Nephron (organoid): Measurements from ENCODE around the gene OTOG.

ENCODE experiments used
- H3K27ac Mint-ChIP-seq, 3 experiments: 2 replicates each; pipeline ENCODE4 v1.8.0; 2020; ENCODE audit warnings: mixed read lengths in 3 of 3, mild to moderate bottlenecking in 2 of 3, moderate library complexity in 1 of 3
- H3K27me3 Mint-ChIP-seq: 2 replicates; pipeline ENCODE4 v1.8.0; 2021; ENCODE audit warnings: low read depth, mild to moderate bottlenecking, moderate library complexity, mixed read lengths
- H3K36me3 Mint-ChIP-seq: 2 replicates; pipeline ENCODE4 v1.8.0; 2020; ENCODE audit warnings: low read depth, mixed read lengths
- H3K4me1 Mint-ChIP-seq: 2 replicates; pipeline ENCODE4 v1.8.0; 2020; ENCODE audit warnings: mixed read lengths
- H3K4me3 Mint-ChIP-seq, 3 experiments: 2 replicates each; pipeline ENCODE4 v1.8.0; 2020; ENCODE audit warnings: mild to moderate bottlenecking in 3 of 3, mixed read lengths in 3 of 3, moderate library complexity in 2 of 3
- H3K9me3 Mint-ChIP-seq: 2 replicates; pipeline ENCODE4 v1.8.0; 2020; ENCODE audit warnings: mixed read lengths
- CTCF ChIP-seq, 3 experiments: fragments of 200-600 bp; sonication (generic); IDR thresholded peaks; one replicate each; pipeline ENCODE4 v1.5.0; 2021; ENCODE audit warnings: antibody characterized with exemption in 3 of 3; ENCODE audit not compliant: unreplicated experiment in 3 of 3

The OTOG gene

GRCh38 chr11:17526931-17527627, 20.0 kb upstream of the OTOG start:
- peaks cover 42% of the 10 kb centered on the region for H3K4me1 Mint-ChIP-seq
- peaks cover 4% of the 10 kb centered on the region for H3K36me3 Mint-ChIP-seq
- peaks cover 34% of the 10 kb centered on the region for H3K27me3 Mint-ChIP-seq
- no peak overlapping the region for H3K27ac Mint-ChIP-seq
- no peak for TF ChIP-seq CTCF (IDR thresholded peaks at IDR 0.05; ENCODE audit: unreplicated experiment in 3 of 3)
- H3K4me3 Mint-ChIP-seq = no peak overlapping the region
- no peaks in the 10 kb centered on the region for H3K9me3 Mint-ChIP-seq

- Mint-ChIP-seq H3K27ac (peak overlapping the region in 1 of 3 experiments; percentile 74), H3K9me3 (no peaks in the 10 kb centered on the region), H3K36me3 (peaks cover 4% of the 10 kb centered on the region), H3K4me1 (peaks cover 45% of the 10 kb centered on the region), H3K4me3 (no peak overlapping the region), H3K27me3 (peaks cover 30% of the 10 kb centered on the region)
- TF ChIP-seq CTCF (IDR thresholded peaks at IDR 0.05; ENCODE audit: unreplicated experiment in 3 of 3) = no peak
Observed at GRCh38 chr11:17527628-17527995, 19.4 kb upstream of the OTOG start.

GRCh38 chr11:17528181-17528691, 18.8 kb upstream of the OTOG start:
- no peak overlapping the region for H3K4me3 Mint-ChIP-seq

GRCh38 chr11:17528906-17529843, 17.9 kb upstream of the OTOG start:
- H3K27me3 Mint-ChIP-seq = peaks cover 33% of the 10 kb centered on the region
- H3K27ac Mint-ChIP-seq = peak overlapping the region; percentile 74 to 85 (median 83)
- TF ChIP-seq CTCF (IDR thresholded peaks at IDR 0.05; ENCODE audit: unreplicated experiment in 3 of 3) = no peak
- peak overlapping the region in 1 of 3 experiments; percentile 33 for H3K4me3 Mint-ChIP-seq
- H3K9me3 Mint-ChIP-seq = no peaks in the 10 kb centered on the region
- H3K4me1 Mint-ChIP-seq = peaks cover 48% of the 10 kb centered on the region
- H3K36me3 Mint-ChIP-seq = peaks cover 4% of the 10 kb centered on the region

More at GRCh38 chr11:17528181-17528691, 18.8 kb upstream of the OTOG start:
- Mint-ChIP-seq H3K27me3 (peaks cover 35% of the 10 kb centered on the region), H3K36me3 (peaks cover 4% of the 10 kb centered on the region), H3K9me3 (no peaks in the 10 kb centered on the region), H3K27ac (peak overlapping the region; percentile 74 to 85 (median 83)), H3K4me1 (peaks cover 48% of the 10 kb centered on the region)
- TF ChIP-seq CTCF (IDR thresholded peaks at IDR 0.05; ENCODE audit: unreplicated experiment in 3 of 3) = peak; percentile 64 to 73 (median 68)

- H3K4me1 Mint-ChIP-seq = peaks cover 48% of the 10 kb centered on the region
- H3K9me3 Mint-ChIP-seq = no peaks in the 10 kb centered on the region
Observed at GRCh38 chr11:17529844-17530185, 17.2 kb upstream of the OTOG start.

More at GRCh38 chr11:17529844-17530185, 17.2 kb upstream of the OTOG start:
- H3K4me3 Mint-ChIP-seq = peak overlapping the region in 1 of 3 experiments; percentile 33
- no peak for TF ChIP-seq CTCF (IDR thresholded peaks at IDR 0.05; ENCODE audit: unreplicated experiment in 3 of 3)
- peaks cover 27% of the 10 kb centered on the region for H3K27me3 Mint-ChIP-seq
- peak overlapping the region; percentile 74 to 85 (median 83) for H3K27ac Mint-ChIP-seq
- peaks cover 4% of the 10 kb centered on the region for H3K36me3 Mint-ChIP-seq
